KMS-11 (cell line): Measurements from ENCODE around the gene CSNK1D.
A peak's percentile ranks its signal among the peaks of the same experiment; 100 is the strongest.
"Not testable (repeated sequence)": the region's sequence is repeated elsewhere in the genome, so short reads cannot be mapped to it uniquely, and the experiment has no call there.

ENCODE experiments used
- H2AFZ ChIP-seq: fragments of 200-600 bp; sonication (generic); 2 replicates; pipeline ENCODE4 v1.6.1; 2016; ENCODE audit warnings: antibody characterized with exemption, mixed run types, low read depth
- H3K27ac ChIP-seq: fragments of 200-600 bp; sonication (generic); 2 replicates; pipeline ENCODE4 v1.6.1; 2016; ENCODE audit warnings: mild to moderate bottlenecking, mixed run types
- H3K27me3 ChIP-seq: fragments of 200-600 bp; sonication (generic); 2 replicates; pipeline ENCODE4 v1.6.1; 2017; ENCODE audit warnings: mild to moderate bottlenecking, low read depth, mixed run types, moderate library complexity; ENCODE audit not compliant: insufficient read depth
- H3K36me3 ChIP-seq: fragments of 200-600 bp; sonication (generic); 2 replicates; pipeline ENCODE4 v1.6.1; 2017; ENCODE audit warnings: mild to moderate bottlenecking, mixed run types; ENCODE audit not compliant: insufficient read depth
- H3K4me1 ChIP-seq: fragments of 200-600 bp; sonication (generic); 2 replicates; pipeline ENCODE4 v1.6.1; 2016; ENCODE audit warnings: mild to moderate bottlenecking, low read depth, mixed run types; ENCODE audit not compliant: poor library complexity, severe bottlenecking
- H3K4me2 ChIP-seq: fragments of 200-600 bp; sonication (generic); 2 replicates; pipeline ENCODE4 v1.7.0; 2016; ENCODE audit warnings: mild to moderate bottlenecking, mixed run types
- H3K4me3 ChIP-seq: fragments of 200-600 bp; sonication (generic); IDR thresholded peaks from 2 replicates; pipeline ENCODE4 v1.6.1; 2017; ENCODE audit warnings: low read depth, low read length, mixed read lengths; ENCODE audit not compliant: insufficient read depth
- H3K79me2 ChIP-seq: fragments of 200-600 bp; sonication (generic); 2 replicates; pipeline ENCODE4 v1.6.1; 2016; ENCODE audit warnings: low read depth, mixed run types; ENCODE audit not compliant: insufficient read depth
- H3K9ac ChIP-seq: fragments of 200-600 bp; sonication (generic); 2 replicates; pipeline ENCODE4 v1.6.1; 2016; ENCODE audit warnings: mild to moderate bottlenecking, mixed run types
- H4K20me1 ChIP-seq: fragments of 200-600 bp; sonication (generic); 2 replicates; pipeline ENCODE4 v1.6.1; 2016; ENCODE audit warnings: mild to moderate bottlenecking, mixed run types; ENCODE audit not compliant: insufficient read depth
- TF ChIP-seq, protein P1 (sequence below): fragments of 200-600 bp; sonication (generic); conservative IDR thresholded peaks from 2 replicates; pipeline ENCODE4 v1.6.1; 2017; ENCODE audit warnings: low read depth, mild to moderate bottlenecking, antibody characterized with exemption, low read length, moderate library complexity, mixed read lengths

The CSNK1D gene

DNA sequence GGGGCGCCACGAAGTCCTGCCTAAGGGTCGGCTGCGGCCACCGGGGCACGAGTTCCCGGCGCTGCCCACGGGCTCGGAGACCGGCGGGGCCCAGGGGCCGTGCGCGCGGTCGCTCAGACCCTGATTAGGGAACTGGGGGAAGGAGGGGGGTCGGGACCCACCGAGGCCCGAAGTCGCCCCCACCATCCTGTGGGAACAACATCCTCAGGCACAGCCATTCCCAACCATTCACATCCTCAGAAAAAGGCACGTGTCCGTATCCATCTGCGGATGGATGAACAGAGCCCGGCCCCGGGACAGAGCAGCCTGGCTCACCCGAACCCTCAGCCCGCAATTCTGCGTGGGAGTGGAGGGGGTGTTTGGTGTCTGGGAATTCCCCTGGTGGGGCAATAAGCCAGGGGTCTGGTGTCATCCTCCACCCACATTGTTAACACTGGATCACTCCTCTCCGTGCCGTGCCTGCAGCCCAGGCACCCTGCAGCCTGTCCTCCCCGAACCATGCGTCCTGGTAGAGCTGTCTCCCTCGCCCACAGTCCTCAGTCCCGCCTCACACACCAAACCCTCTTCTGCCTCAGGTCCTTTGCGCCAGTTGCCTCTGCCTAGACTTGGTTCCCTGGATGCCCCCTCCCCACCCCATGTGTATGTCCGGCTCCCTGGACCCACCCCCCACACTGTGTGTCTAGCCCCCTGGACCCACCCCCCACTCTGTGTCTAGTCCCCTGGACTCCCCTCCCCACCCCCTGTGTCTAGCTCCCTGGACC is 60.1 kb downstream of the CSNK1D start:
- Histone ChIP-seq H3K4me2 (peak overlapping the region; percentile 89), H3K4me1 (peaks cover 43% of the 10 kb centered on the region), H3K9ac (peak overlapping the region; percentile 81), H3K4me3 (no peak overlapping the region), H4K20me1 (no peaks in the 10 kb centered on the region), H3K27ac (peak overlapping the region; percentile 19; the same call in 1 of the 2 replicates), H2AFZ (peak overlapping the region; percentile 83), H3K36me3 (no peaks in the 10 kb centered on the region), H3K79me2 (0 out of 2 replicates have a peak, but pooled peaks cover 6% of the 10 kb centered on the region), H3K27me3 (no peaks in the 10 kb centered on the region)
- TF ChIP-seq, protein P1, sequence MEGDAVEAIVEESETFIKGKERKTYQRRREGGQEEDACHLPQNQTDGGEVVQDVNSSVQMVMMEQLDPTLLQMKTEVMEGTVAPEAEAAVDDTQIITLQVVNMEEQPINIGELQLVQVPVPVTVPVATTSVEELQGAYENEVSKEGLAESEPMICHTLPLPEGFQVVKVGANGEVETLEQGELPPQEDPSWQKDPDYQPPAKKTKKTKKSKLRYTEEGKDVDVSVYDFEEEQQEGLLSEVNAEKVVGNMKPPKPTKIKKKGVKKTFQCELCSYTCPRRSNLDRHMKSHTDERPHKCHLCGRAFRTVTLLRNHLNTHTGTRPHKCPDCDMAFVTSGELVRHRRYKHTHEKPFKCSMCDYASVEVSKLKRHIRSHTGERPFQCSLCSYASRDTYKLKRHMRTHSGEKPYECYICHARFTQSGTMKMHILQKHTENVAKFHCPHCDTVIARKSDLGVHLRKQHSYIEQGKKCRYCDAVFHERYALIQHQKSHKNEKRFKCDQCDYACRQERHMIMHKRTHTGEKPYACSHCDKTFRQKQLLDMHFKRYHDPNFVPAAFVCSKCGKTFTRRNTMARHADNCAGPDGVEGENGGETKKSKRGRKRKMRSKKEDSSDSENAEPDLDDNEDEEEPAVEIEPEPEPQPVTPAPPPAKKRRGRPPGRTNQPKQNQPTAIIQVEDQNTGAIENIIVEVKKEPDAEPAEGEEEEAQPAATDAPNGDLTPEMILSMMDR, result no peak

- H3K4me2 ChIP-seq, result peak within 1 kb of the TSS; percentile 89
- H2AFZ ChIP-seq, result peak within 1 kb of the TSS; percentile 83
- H3K79me2 ChIP-seq, result 0 out of 2 replicates have a peak, but pooled peaks cover 6% of the 10 kb centered on the region
- H3K36me3 ChIP-seq, result no peaks in the 10 kb centered on the region
- H3K4me1 ChIP-seq, result peaks cover 39% of the 10 kb centered on the region
- H4K20me1 ChIP-seq, result no peaks in the 10 kb centered on the region
- peak within 1 kb of the TSS; percentile 81 for H3K9ac ChIP-seq
- no peaks in the 10 kb centered on the region for H3K27me3 ChIP-seq
- peak within 1 kb of the TSS; percentile 35 for H3K27ac ChIP-seq
- no peak within 1 kb of the TSS for H3K4me3 ChIP-seq
- TF ChIP-seq, protein P1, result no peak
These were observed 60.9 kb downstream of the CSNK1D start, which contains the start of gene CCDC57 for GRCh38 chr17:82212331-82213250. CCDC57 (minus strand) TSS chr17:82212842; CDS start chr17:82201944, 10,898 bp downstream.

- not testable (repeated sequence) for H3K79me2 ChIP-seq, H2AFZ ChIP-seq, H3K4me3 ChIP-seq, H3K9ac ChIP-seq, H3K27me3 ChIP-seq, H3K36me3 ChIP-seq, H3K27ac ChIP-seq, H4K20me1 ChIP-seq, H3K4me2 ChIP-seq
- peaks cover 30% of the 10 kb centered on the region for H3K4me1 ChIP-seq
These were observed 62.8 kb downstream of the CSNK1D start for GRCh38 chr17:82210655-82211054.

GRCh38 chr17:82205720-82206508 is 67.6 kb downstream of the CSNK1D start:
- TF ChIP-seq, protein P1, result peak; percentile 96
- Histone ChIP-seq H3K4me1 (peaks cover 15% of the 10 kb centered on the region), H3K36me3 (no peaks in the 10 kb centered on the region), H3K79me2 (no peaks in the 10 kb centered on the region), H3K27ac (peak overlapping the region; percentile 52), H2AFZ (peak overlapping the region; percentile 79), H3K27me3 (no peaks in the 10 kb centered on the region), H4K20me1 (no peaks in the 10 kb centered on the region), H3K9ac (peak overlapping the region; percentile 38; the same call in 1 of the 2 replicates), H3K4me3 (no peak overlapping the region), H3K4me2 (peak overlapping the region; percentile 59; the same call in 1 of the 2 replicates)
